ENCODE results near the gene C16orf90.

C16orf90 gene

DNA sequence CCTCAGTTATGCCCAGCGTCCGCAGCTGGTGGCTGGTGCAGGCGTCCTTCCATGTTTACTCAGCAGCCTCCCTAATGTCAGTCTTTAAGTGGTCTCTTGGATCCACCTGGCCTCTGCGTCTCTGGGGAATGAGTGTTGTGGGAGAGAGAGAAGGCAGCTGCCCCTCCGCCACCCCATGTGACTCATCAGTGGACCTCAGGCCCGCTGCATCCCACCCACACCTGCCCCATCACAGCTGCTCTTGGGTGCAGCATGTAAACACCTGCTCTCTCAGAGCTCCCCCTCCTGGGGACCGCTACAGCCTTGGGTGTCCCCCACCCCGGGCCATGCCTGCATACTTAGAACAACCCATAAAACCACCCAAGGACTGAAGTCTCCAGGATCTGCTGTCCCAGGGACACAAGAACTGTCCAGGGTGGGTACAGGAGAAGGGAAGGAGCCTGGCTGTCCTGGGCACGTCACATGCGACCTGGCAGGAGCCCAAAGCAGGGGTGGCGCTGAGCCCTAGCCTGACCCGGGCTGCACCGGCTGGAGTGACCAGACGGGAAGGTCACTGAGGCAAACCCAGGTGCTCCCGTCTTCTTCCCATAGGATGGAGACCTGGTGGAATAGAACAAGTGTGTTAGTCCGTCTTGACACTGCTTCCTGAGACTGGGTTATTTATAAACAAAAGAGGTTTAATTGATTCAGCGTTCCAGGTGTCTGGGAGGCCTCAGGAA, 4.2 kb downstream of the C16orf90 start:
- no peaks in the 10 kb centered on the region for H3K4me1 ChIP-seq (ENCODE audit: control insufficient read depth, insufficient read depth, low read length)
- H3K4me3 ChIP-seq (ENCODE audit: low read depth, low read length): no peak overlapping the region
- H3K9ac ChIP-seq (ENCODE audit: low read depth, low read length): no peak overlapping the region
- peaks cover 8% of the 10 kb centered on the region for H3K36me3 ChIP-seq (ENCODE audit: control insufficient read depth, insufficient read depth, low read length)
- H3K9me3 ChIP-seq (ENCODE audit: control insufficient read depth, insufficient read depth, low read length): no peaks in the 10 kb centered on the region
- no peaks in the 10 kb centered on the region for H3K27me3 ChIP-seq (ENCODE audit: control insufficient read depth, insufficient read depth, low read length)

DNA sequence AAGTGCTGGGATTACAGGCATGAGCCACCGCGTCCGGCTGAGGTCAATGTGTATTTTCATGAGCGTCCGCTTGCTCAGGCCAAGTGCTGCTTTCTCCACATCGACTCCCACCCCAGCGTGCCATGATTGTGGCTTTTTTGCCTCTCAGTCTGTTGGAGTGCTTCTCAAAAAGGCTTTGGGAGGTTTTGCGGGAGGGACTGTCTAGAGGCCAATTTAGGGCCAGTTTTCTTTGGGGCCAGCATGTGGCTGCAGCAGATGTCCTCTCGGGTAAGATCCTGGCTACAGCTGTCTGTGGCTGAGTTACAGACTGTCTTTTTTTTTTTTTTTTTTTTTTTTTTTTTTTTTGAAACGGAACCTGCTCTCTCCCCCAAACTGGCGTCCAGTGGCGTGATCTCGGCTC, 6.5 kb downstream of the C16orf90 start:
- no peaks in the 10 kb centered on the region for H3K4me1 ChIP-seq (ENCODE audit: control insufficient read depth, insufficient read depth, low read length)
- H3K9ac ChIP-seq (ENCODE audit: low read depth, low read length): no peak overlapping the region

DNA sequence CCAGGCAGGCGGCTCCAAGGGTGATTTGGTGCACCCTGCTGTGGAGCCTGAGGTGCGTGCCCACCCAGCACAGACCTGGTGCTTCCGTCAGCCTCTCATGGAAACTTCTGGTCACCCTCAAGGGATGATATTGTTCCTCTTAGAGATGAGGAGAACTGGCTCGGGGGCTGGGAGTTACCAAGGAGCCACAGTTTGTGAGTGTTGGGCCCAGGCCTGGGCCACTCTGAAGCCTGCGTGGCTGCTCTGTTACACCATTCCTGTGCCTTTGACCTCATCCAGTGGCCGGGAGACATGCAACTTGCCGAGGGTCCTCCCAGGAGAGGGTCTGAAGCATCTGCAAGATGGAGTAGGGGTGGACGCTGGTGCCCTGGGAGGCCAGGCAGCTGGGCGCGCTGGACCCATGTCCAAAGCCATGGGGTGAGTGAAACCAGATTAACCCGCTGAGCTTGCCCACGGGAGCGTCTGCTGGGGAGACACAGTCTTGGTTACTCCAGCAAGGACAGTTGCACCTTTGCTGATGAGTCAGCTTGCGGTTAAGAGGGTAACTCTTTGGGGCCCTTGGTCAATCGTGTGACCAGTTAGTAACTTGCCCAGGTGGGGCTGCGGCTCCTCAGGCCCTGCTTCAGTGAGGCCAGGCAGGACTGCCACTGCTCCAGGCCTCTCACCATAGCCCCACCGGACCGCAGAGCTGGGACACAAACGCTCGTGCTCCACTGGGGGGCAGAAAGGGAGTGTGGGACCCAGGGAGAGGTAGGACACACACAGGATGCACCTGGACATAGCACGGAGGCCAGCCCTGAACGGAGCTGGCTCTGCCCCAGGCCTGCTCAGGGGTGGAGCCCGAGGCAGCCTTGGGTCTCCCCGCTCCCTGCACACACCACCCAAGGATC, 7.5 kb downstream of the C16orf90 start:
- Histone ChIP-seq H3K9me3 (ENCODE audit: control insufficient read depth, insufficient read depth, low read length) (no peaks in the 10 kb centered on the region), H3K36me3 (ENCODE audit: control insufficient read depth, insufficient read depth, low read length) (peaks cover 38% of the 10 kb centered on the region), H3K9ac (ENCODE audit: low read depth, low read length) (no peak overlapping the region), H3K4me3 (ENCODE audit: low read depth, low read length) (no peak overlapping the region), H3K4me1 (ENCODE audit: control insufficient read depth, insufficient read depth, low read length) (no peaks in the 10 kb centered on the region), H3K27me3 (ENCODE audit: control insufficient read depth, insufficient read depth, low read length) (no peaks in the 10 kb centered on the region)

More for the DNA sequence above, 6.5 kb downstream of the C16orf90 start:
- Histone ChIP-seq H3K9me3 (ENCODE audit: control insufficient read depth, insufficient read depth, low read length) (no peaks in the 10 kb centered on the region), H3K27me3 (ENCODE audit: control insufficient read depth, insufficient read depth, low read length) (no peaks in the 10 kb centered on the region), H3K36me3 (ENCODE audit: control insufficient read depth, insufficient read depth, low read length) (peaks cover 28% of the 10 kb centered on the region), H3K4me3 (ENCODE audit: low read depth, low read length) (no peak overlapping the region)

DNA sequence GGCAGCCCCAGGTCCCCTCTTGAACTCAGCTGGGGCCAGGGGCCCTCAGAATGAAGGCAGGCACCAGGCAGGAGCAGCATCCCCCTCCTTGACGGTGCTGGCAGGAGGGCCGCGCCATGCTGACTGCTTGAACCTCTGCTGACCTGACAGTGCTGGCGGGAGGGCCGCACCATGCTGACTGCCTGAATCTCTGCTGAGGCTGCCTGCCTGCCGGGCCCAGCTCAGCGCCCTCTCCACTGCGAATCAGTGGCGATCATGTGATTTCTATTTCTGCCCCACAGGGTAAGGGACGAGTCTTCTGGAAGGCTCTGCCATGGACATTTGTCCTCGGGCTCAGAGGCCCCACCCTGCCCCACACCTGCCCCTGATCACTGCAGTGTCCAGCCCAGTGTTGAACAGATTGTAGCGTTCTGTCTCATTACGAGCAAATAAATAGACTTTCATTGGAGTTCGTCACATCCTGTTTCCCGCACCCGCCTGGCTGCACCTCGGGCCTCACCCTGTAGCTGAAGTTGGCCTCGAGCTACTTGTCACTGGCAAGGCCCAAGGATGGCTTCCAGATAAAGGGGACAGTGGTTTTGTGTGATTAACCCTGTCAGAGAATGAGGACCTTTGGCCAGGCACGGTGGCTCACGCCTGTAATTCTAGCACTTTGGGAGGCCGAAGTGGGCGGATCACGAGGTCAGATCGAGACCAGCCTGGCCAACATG, 8.6 kb downstream of the C16orf90 start:
- Histone ChIP-seq H3K4me3 (ENCODE audit: low read depth, low read length) (no peak overlapping the region), H3K27me3 (ENCODE audit: control insufficient read depth, insufficient read depth, low read length) (no peaks in the 10 kb centered on the region), H3K9ac (ENCODE audit: low read depth, low read length) (no peak overlapping the region), H3K36me3 (ENCODE audit: control insufficient read depth, insufficient read depth, low read length) (peaks cover 43% of the 10 kb centered on the region), H3K9me3 (ENCODE audit: control insufficient read depth, insufficient read depth, low read length) (no peaks in the 10 kb centered on the region), H3K4me1 (ENCODE audit: control insufficient read depth, insufficient read depth, low read length) (no peaks in the 10 kb centered on the region)

DNA sequence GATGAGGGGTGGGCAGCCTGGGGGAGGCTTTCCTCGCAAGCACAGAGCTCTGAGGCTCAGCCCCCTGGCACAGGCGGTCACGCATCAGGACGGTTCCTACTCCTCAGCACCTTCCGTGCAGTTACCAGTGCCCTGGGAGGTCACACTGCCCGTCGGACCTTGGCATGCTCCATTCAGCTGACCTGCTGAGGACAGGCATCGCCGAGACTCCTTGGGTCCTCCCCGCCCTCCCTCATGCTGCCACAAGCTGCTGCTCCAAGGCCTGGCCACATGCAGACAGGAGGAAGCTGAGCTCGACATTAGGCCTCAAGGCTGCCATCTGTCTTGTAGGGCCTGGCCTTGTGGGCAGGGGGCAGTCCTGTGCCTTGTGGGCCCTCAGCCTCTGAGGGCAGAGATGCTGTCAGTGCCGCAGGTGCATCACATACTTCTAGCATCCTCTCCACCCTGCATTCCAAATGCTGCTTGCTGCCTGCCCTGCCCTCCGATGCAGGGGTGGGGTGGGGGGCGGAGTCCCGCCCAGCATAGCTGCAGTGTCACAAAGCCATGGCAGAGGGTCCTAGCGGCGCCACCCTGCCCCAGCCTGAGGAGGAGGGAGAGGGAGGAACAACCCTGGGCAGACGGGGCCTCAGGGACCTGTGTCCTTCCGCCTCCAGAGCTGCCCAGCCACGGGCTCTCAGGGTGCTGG, 9.3 kb downstream of the C16orf90 start:
- H3K27me3 ChIP-seq (ENCODE audit: control insufficient read depth, insufficient read depth, low read length): no peaks in the 10 kb centered on the region
- no peak overlapping the region for H3K4me3 ChIP-seq (ENCODE audit: low read depth, low read length)
- no peak overlapping the region for H3K9ac ChIP-seq (ENCODE audit: low read depth, low read length)
- H3K4me1 ChIP-seq (ENCODE audit: control insufficient read depth, insufficient read depth, low read length): no peaks in the 10 kb centered on the region
- H3K9me3 ChIP-seq (ENCODE audit: control insufficient read depth, insufficient read depth, low read length): no peaks in the 10 kb centered on the region
- H3K36me3 ChIP-seq (ENCODE audit: control insufficient read depth, insufficient read depth, low read length): peaks cover 43% of the 10 kb centered on the region

DNA sequence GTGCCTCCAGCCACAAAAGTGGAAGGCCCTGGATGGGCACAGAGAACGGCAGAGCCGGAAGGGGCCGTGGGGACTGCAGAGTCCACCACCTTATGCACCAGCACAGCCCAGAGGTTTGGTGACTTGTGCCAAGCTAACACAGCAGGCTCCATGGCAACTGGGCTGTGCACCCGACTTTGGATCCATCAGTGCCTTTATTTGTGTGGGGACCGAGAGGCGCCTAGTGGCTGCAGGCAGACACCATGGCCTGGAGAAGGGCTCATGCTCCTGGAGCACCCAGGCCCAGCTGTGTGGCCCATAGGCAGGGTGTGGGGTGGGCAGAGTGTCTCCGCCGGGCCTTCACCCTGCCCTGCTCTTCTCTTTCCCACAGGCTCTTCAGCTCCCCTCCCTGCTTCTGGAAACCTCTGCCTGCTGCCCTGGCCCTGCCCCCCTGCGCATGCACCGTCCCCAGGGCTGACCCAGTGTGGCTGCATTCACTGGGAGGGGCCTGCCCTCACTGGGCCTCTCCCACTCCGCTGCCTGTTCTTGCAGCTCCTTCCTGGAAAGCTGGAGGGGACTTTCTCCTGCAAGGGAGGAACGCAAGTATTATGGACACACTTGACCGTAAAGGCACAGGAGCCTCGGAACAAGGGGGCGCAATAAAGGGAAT, 10.1 kb downstream of the C16orf90 start:
- Histone ChIP-seq H3K36me3 (ENCODE audit: control insufficient read depth, insufficient read depth, low read length) (peaks cover 43% of the 10 kb centered on the region), H3K9me3 (ENCODE audit: control insufficient read depth, insufficient read depth, low read length) (no peaks in the 10 kb centered on the region), H3K4me1 (ENCODE audit: control insufficient read depth, insufficient read depth, low read length) (no peaks in the 10 kb centered on the region), H3K27me3 (ENCODE audit: control insufficient read depth, insufficient read depth, low read length) (no peaks in the 10 kb centered on the region), H3K4me3 (ENCODE audit: low read depth, low read length) (no peak overlapping the region), H3K9ac (ENCODE audit: low read depth, low read length) (no peak overlapping the region)

DNA sequence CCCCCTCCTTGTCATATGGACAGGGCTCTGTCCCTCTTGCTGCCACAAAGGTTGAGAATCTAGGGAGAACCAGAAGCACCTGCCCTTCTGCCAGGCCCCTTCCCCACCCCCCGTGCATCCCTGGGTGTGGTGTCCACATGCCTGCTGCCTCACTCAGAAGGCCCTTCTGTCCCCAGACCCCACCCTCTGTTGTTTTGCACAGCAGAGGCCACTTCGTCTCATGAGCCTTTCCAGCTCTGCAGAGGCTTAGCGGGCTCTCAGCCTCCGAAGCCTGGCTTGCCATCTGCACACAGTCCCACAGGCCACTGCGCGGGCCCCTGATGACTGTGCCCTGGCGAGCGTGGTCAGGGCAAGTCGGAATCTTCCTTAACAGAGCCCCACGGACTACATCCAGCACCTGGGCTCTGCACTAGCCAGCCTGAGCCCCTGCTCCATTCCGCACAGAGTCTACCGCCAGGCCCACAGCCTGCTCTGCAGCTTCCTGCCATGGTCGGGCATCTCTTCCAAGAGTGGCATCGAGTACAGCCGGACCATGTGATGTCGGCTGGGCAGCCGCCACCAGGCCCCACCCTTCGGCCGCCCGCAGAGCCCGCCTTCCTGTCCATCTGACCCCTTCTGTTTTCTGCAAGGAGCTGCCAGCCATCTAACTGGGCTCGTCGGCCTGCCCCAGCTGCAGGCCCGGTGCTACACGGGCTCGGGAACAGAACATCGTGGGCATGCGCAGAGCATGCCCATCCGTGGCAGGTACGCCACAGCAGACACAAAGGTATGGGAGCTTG, 10.8 kb downstream of the C16orf90 start:
- Histone ChIP-seq H3K9ac (ENCODE audit: low read depth, low read length) (no peak overlapping the region), H3K36me3 (ENCODE audit: control insufficient read depth, insufficient read depth, low read length) (peaks cover 43% of the 10 kb centered on the region), H3K4me3 (ENCODE audit: low read depth, low read length) (no peak overlapping the region), H3K9me3 (ENCODE audit: control insufficient read depth, insufficient read depth, low read length) (no peaks in the 10 kb centered on the region), H3K4me1 (ENCODE audit: control insufficient read depth, insufficient read depth, low read length) (no peaks in the 10 kb centered on the region), H3K27me3 (ENCODE audit: control insufficient read depth, insufficient read depth, low read length) (no peaks in the 10 kb centered on the region)

DNA sequence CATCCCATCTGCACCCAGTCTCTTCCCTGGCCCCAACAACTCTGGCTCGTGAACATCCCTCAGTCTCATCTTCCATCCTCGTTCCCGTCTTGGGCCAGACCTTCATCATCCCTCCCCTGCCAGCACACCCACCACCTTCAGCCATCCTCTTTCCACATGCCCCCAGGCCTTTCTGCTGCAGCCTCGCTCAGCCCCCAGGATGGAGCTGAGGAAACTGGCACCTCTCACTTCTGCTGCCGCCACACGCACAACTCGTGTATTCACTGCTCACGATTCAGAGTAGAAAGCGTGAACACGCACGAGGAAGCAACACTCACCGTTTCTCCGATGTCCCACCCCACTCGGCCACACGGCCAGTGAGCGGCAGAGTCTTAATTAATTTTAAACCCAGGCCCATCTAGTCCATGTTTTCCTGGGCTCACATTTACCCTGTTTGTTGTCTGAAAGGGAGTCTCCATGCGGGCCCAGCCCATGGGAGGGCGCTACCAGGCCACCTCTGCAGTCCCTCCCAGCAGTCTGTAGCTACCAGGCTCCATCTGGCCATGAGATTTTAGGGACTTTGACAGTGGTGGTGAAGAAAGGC, 12.5 kb downstream of the C16orf90 start:
- Histone ChIP-seq H3K36me3 (ENCODE audit: control insufficient read depth, insufficient read depth, low read length) (peaks cover 43% of the 10 kb centered on the region), H3K9me3 (ENCODE audit: control insufficient read depth, insufficient read depth, low read length) (no peaks in the 10 kb centered on the region), H3K4me1 (ENCODE audit: control insufficient read depth, insufficient read depth, low read length) (no peaks in the 10 kb centered on the region), H3K4me3 (ENCODE audit: low read depth, low read length) (no peak overlapping the region), H3K27me3 (ENCODE audit: control insufficient read depth, insufficient read depth, low read length) (no peaks in the 10 kb centered on the region), H3K9ac (ENCODE audit: low read depth, low read length) (no peak overlapping the region)

DNA sequence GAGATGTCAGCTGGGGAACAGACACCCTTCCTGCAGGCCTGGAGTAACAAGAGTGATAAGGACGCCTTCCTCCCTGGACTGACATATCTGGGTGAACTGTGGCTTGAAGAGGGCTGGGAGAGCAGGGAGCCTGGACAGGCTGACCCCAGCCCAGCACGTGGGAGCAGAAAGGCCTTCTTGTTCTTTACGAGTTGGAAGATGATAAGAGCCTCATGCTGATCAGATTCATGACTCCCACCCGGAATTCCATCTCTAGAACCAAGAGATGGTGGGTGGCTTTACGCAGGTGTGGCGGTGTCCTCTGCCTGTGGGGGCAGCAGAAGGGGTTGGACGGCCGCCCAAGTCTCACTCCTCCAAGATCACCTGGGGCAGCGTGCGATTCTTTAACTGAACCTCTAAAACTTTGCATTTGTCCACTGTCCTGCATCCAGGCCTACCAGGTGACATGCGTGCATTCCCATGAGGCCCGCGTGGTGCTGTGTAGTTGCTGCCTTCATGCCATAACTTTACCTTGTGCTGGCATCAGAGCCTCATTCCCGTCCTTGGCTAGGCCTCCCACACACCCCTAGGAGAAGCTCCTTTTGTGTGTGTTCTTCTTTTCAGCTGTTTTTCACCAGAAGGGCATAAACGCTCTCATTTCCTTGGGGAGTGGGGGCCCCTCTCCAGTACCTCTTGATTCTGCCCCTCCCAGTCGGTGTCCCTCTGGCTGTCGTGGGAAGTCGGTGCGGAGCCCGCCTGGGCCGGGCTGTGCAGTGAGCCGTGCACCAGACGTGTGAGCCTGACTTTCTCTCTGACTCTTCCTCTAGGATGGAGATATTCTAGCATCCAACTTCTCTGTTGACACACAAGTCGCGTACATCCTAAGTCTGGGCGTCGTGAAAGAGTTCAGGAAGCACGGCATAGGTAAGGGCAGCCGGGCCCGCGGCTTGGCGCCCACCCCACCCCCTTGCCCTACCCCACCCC, 13.3 kb downstream of the C16orf90 start:
- H3K36me3 ChIP-seq (ENCODE audit: control insufficient read depth, insufficient read depth, low read length): peaks cover 43% of the 10 kb centered on the region
- H3K27me3 ChIP-seq (ENCODE audit: control insufficient read depth, insufficient read depth, low read length): no peaks in the 10 kb centered on the region
- no peaks in the 10 kb centered on the region for H3K9me3 ChIP-seq (ENCODE audit: control insufficient read depth, insufficient read depth, low read length)
- H3K4me1 ChIP-seq (ENCODE audit: control insufficient read depth, insufficient read depth, low read length): no peaks in the 10 kb centered on the region
- H3K4me3 ChIP-seq (ENCODE audit: low read depth, low read length): no peak overlapping the region
- H3K9ac ChIP-seq (ENCODE audit: low read depth, low read length): no peak overlapping the region
